HepG2 (cell line): ENCODE results near the gene TRIM43. TPM values are rescaled to one million over a fixed set of nuclear protein-coding genes. Genes with fewer than 3 reads are reported as not detected.
"Not testable (repeated sequence)": the region's sequence is repeated elsewhere in the genome, so short reads cannot be mapped to it uniquely, and the experiment has no call there.

Experiments
- ATAC-seq: fragments of 200-7000 bp; cut with Tn5 transposase; 3 replicates; pipeline ENCODE4 v1.9.1; 2020; ENCODE audit warnings: mild to moderate bottlenecking, moderate library complexity
- BruUV-seq: library from RNA; stranded (reverse); fragments of 400-500 nt; replicated peaks from 2 replicates; lab custom pipeline; 2021; lab: Mats Ljungman, UMichigan
- CTCF ChIA-PET: fragments of 300-600 bp; formaldehyde crosslinking; extraction: SDS; loops from one replicate; lab custom pipeline; 2021; ENCODE audit warnings: low total read pairs, inconsistent platforms, low intra/inter-chr PET ratio; lab: Yijun Ruan, JAX
- POLR2A ChIA-PET: fragments of 350-600 bp; sonication (Branson Sonifier 250); formaldehyde crosslinking; loops from one replicate; lab custom pipeline; 2020; ENCODE audit warnings: antibody characterized with exemption, inconsistent platforms; lab: Yijun Ruan, JAX
- DNase-seq: peaks from one replicate; pipeline ENCODE4 v3.0.0-alpha.2; 2015; ENCODE audit warnings: low spot score
- FAIRE-seq: peaks from 3 replicates; lab custom pipeline; 2011; peaks lifted over from hg19 to GRCh38; lab: Jason Lieb, UNC
- H2AFZ ChIP-seq: one replicate; pipeline ENCODE4 v1.6.1; 2011; ENCODE audit warnings: low read length, inconsistent platforms
- H3K27ac ChIP-seq: fragments of 300-600 bp; 3 replicates; pipeline ENCODE4 v1.8.0; 2011; ENCODE audit warnings: mixed run types, mild to moderate bottlenecking, mixed read lengths, low read length, inconsistent platforms; ENCODE audit not compliant: insufficient read depth; ENCODE audit errors: extremely low read length
- H3K27me3 ChIP-seq, 2 experiments: fragments of 200-600 bp in 1 of 2; 2 replicates in 1 of 2; 3 replicates in 1 of 2; pipeline versions ENCODE4 v1.6.0 to v1.8.0; 2011; ENCODE audit warnings: low read length in 2 of 2, mild to moderate bottlenecking in 2 of 2, moderate library complexity in 2 of 2, inconsistent platforms in 1 of 2; ENCODE audit not compliant: insufficient read depth in 2 of 2, control insufficient read depth in 1 of 2
- H3K36me3 ChIP-seq, 2 experiments: fragments of 200-600 bp in 1 of 2; replicated peaks in 1 of 2; 2 replicates in 1 of 2; 3 replicates in 1 of 2; pipeline versions ENCODE4 v1.5.1 to v1.8.0; 2011; ENCODE audit warnings: low read length in 2 of 2, inconsistent platforms in 1 of 2; ENCODE audit not compliant: insufficient read depth in 2 of 2, control insufficient read depth in 1 of 2
- H3K4me1 ChIP-seq: 2 replicates; pipeline ENCODE4 v1.5.1; 2012; ENCODE audit warnings: low read length, inconsistent platforms; ENCODE audit not compliant: insufficient read depth
- H3K4me2 ChIP-seq: 2 replicates; pipeline ENCODE4 v1.6.0; 2011; ENCODE audit warnings: low read depth, low read length, inconsistent platforms
- H3K4me3 ChIP-seq, 3 experiments: fragments of 200-600 bp in 1 of 3; sonication (generic), shearing (Covaris generic) in 1 of 3; replicated peaks in 1 of 3; 2 replicates each; pipeline ENCODE4 v1.5.1; 2011 to 2016; ENCODE audit warnings: low read length in 3 of 3, inconsistent platforms in 2 of 3, low read depth in 2 of 3, mild to moderate bottlenecking in 2 of 3, control low read depth in 1 of 3, mixed read lengths in 1 of 3; ENCODE audit not compliant: insufficient read depth in 1 of 3
- H3K79me2 ChIP-seq: one replicate; pipeline ENCODE4 v1.6.1; 2011; ENCODE audit warnings: low read length, inconsistent platforms; ENCODE audit not compliant: insufficient read depth
- H3K9ac ChIP-seq: 2 replicates; pipeline ENCODE4 v1.6.0; 2011; ENCODE audit warnings: mild to moderate bottlenecking, low read depth, low read length, inconsistent platforms; ENCODE audit not compliant: insufficient read depth
- H3K9me3 ChIP-seq: 2 replicates; pipeline ENCODE4 v1.5.1; 2012; ENCODE audit warnings: mild to moderate bottlenecking, low read length
- H4K20me1 ChIP-seq: 2 replicates; pipeline ENCODE4 v1.6.0; 2011; ENCODE audit warnings: inconsistent platforms, mild to moderate bottlenecking, low read length, moderate library complexity; ENCODE audit not compliant: insufficient read depth
- WGBS: methylation state at CpG from one replicate; pipeline ENCODE4 v1.1.6; 2017; ENCODE audit warnings: low lambda C conversion rate; 5-methylcytosine and 5-hydroxymethylcytosine counted together
- in situ Hi-C: cut with HindIII; loops from 2 replicates; pipeline ENCODE4 v1.10.0; 2017; ENCODE audit warnings: low pct_unique_long_range_greater_than_20kb; ENCODE audit not compliant: extremely low pct_ligation_motif_present
- intact Hi-C: fragments of 100-400 bp; cut with micrococcal nuclease; formaldehyde crosslinking; loops from one replicate; pipeline ENCODE4 v1.10.0; 2022; ENCODE audit not compliant: unreplicated experiment
- polyA plus RNA-seq, 8 experiments: library from polyadenylated mRNA; depleted of rRNA in 3 of 8; stranded (reverse) in 7 of 8; unstranded in 1 of 8; fragments of >200 nt; fragmentation: Illumina TruSeq in 4 of 8; extraction: Trizol in 4 of 8; gene quantifications; 2 replicates each; pipeline versions ENCODE4 v1.2.1 to v1.2.3, GENCODE V29; 2011 to 2016; ENCODE audit warnings: low read depth in 4 of 8, missing spikeins in 1 of 8, mixed read lengths in 1 of 8; ENCODE audit not compliant: insufficient read depth in 1 of 8
- small RNA-seq, 3 experiments: library from RNA; depleted of rRNA; stranded (forward); fragments of <200 nt; gene quantifications; one replicate each; pipeline ENCODE3, GENCODE V24; 2012; ENCODE audit warnings: low read depth in 2 of 3, low replicate concordance in 1 of 3; ENCODE audit not compliant: insufficient read length in 3 of 3, insufficient read depth in 2 of 3
- total RNA-seq, 5 experiments: library from RNA; depleted of rRNA; stranded (reverse); fragments of >200 nt; fragmentation: Illumina TruSeq; extraction: Trizol; gene quantifications; 2 replicates each; pipeline ENCODE4 v1.2.3, GENCODE V29; 2016; ENCODE audit warnings: low read depth in 1 of 5

TRIM43 gene
- total and polyA plus RNA-seq, 2 of the 13 experiments (the other 11 are each of a cell fraction or from before 2014, with no cell fraction given) = not detected

DNA sequence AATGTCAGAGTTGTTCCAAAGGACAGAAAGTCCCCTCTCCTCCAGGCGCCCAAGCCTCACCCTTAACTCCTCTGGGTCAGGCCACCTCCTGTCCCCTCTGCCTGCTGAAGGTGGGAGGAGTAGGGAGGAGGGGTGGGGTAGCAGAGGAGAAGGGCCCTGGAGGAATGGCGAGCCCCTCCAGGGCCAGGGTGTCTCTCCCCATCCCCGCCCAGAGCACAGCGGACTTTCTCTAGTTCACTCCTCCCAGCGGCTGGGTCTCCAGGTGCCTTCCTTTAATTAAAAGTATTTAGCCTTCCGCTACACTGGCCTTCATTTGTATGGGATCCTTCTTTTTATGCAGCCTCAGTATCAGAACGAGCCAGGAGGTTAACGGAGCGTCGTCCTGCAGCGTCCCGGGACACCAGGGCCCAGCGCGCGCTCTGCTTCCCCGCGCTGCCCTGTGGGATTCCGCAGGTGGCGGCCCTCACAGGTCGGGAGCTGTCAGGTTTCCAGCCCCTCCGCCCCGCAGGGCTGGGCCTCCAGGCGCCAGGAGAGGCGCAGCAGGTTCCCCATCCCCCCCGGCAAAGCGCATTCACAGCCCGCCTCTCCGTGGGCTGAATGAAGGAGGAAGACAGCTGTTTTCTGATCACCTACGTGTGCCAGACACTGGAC lies 57.2 kb downstream of the TRIM43 start:
- POLR2A ChIA-PET, intact Hi-C loops: not testable (repeated sequence)

More for the DNA sequence above, 57.2 kb downstream of the TRIM43 start:
- H2AFZ ChIP-seq, ATAC-seq, DNase-seq, BruUV-seq, H3K4me3 ChIP-seq, in situ Hi-C loops, H3K4me1 ChIP-seq, H3K9ac ChIP-seq, H3K27ac ChIP-seq, H3K79me2 ChIP-seq, H3K4me2 ChIP-seq, H4K20me1 ChIP-seq, FAIRE-seq, CTCF ChIA-PET, H3K9me3 ChIP-seq, H3K27me3 ChIP-seq, H3K36me3 ChIP-seq: not testable (repeated sequence)
- 68% methylated on average over 9 of the region's 29 CpGs for WGBS

Small RNA genes lying within 50 kb of the gene (small RNA-seq; reads per million reads assigned to genes)
- gene AC009237.4 (0 reads per million in 3 experiments), gene AC009237.7 (0 reads per million in 3 experiments)

Other genes with a start within 250 kb of the TRIM43 start
- 44.2 and 48.4 TPM in 2 replicates for gene FAHD2A, start 189.3 kb upstream of the TRIM43 start, total RNA-seq (2016; rRNA removed; fragmentation: Illumina TruSeq; extraction: Trizol)
- gene FAHD2A, start 189.3 kb upstream of the TRIM43 start, polyA plus RNA-seq (2011; rRNA removed) = 34.0 and 41.8 TPM in 2 replicates
- not detected in 2 replicates for gene TRIM43B, start 107.2 kb upstream of the TRIM43 start, total RNA-seq (2016; rRNA removed; fragmentation: Illumina TruSeq; extraction: Trizol)
- not detected in 2 replicates for gene TRIM43B, start 107.2 kb upstream of the TRIM43 start, polyA plus RNA-seq (2011; rRNA removed)